Vagina (tissue), 2 donors: ENCODE results near the gene ZNF541. TPM values are rescaled to one million over a fixed set of nuclear protein-coding genes. Genes with fewer than 3 reads are reported as not detected.
A peak's percentile ranks its signal among the peaks of the same experiment; 100 is the strongest.

Experiments
- DNase-seq, 2 donors: peaks; one replicate each; pipeline ENCODE4 v3.0.0-alpha.2; 2017; ENCODE audit errors: extremely low spot score in 2 of 2
- H3K27ac ChIP-seq: fragments of 200-600 bp; sonication (generic); one replicate; pipeline ENCODE4 v1.5.1; 2019
- H3K27me3 ChIP-seq: fragments of 200-600 bp; sonication (generic); one replicate; pipeline ENCODE4 v1.5.1; 2019
- H3K36me3 ChIP-seq, 2 donors: fragments of 200-600 bp; sonication (generic); one replicate each; pipeline ENCODE4 v1.5.1; 2017 to 2019
- H3K4me1 ChIP-seq: fragments of 200-600 bp; sonication (generic); one replicate; pipeline ENCODE4 v1.5.1; 2019
- H3K4me3 ChIP-seq, 2 donors: fragments of 200-600 bp; sonication (generic); 1 replicate in 1 of 2; 2 replicates in 1 of 2; pipeline ENCODE4 v1.5.1; 2016 to 2019
- H3K9me3 ChIP-seq: fragments of 200-600 bp; sonication (generic); one replicate; pipeline ENCODE4 v1.5.1; 2019
- CTCF ChIP-seq, 3 experiments: fragments of 450-650 bp in 2 of 3; fragments of 200-600 bp in 1 of 3; sonication (generic) in 1 of 3; IDR thresholded peaks; one replicate each; pipeline ENCODE4 v1.5.1; 2017 to 2019; ENCODE audit warnings: antibody characterized with exemption in 3 of 3, mild to moderate bottlenecking in 2 of 3, moderate library complexity in 2 of 3
- POLR2A ChIP-seq, 2 donors: fragments of 450-650 bp; IDR thresholded peaks; one replicate each; pipeline ENCODE4 v1.6.1; 2017; ENCODE audit warnings: antibody characterized with exemption in 2 of 2, mild to moderate bottlenecking in 2 of 2, moderate library complexity in 2 of 2
- POLR2AphosphoS5 ChIP-seq, 2 donors: sonication (generic); formaldehyde crosslinking; IDR thresholded peaks; one replicate each; pipeline ENCODE4 v1.9.0; 2017; ENCODE audit warnings: antibody characterized with exemption in 2 of 2, mild to moderate bottlenecking in 2 of 2, low read depth in 1 of 2; ENCODE audit not compliant: insufficient read depth in 1 of 2
- intact Hi-C: fragments of 100-400 bp; cut with DNase I; formaldehyde crosslinking; loops from one replicate; pipeline ENCODE4 v1.15.1; 2023
- total RNA-seq: library from RNA; depleted of rRNA; stranded (reverse); fragments of >200 nt; gene quantifications from one replicate; pipeline ENCODE4 v1.2.3, GENCODE V29; 2016

The ZNF541 gene
- total RNA-seq, 1 donor from 2014 or later = not detected

DNA sequence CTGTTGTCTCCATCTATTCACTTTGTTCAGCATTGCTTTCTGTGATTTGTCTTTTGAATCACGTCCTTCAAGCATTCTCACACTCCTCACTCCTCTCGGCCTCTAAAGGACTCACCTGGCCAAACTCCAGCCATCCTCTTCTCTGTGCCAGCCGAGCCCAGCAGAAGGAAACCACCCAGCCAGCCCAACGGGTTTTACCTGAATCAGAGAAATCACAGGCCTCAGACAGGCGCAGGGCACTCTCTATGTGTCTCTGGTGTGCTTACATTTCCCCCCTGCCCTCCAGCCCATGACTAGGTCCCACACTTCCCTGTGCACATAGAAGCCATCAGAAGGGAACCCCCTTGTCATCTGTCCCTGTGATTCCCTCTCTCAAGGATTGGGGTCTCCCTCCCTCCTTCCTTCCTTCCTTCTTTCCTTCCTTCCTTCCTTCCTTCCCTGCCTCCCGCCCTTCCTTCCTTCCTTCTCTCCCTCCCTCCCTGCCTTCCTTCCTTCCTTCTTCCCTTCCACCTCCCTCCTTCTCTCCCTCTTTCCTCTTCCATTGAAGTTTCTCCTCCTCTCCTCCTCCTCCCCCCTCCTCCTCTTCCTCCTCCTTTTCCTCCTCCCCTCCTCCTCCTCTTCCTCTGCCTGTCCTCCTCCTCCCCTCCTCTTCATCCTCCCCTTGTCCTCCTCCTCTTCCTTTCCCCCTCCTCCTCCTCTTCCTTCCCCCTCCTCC is 8.8 kb upstream of the ZNF541 start:
- TF ChIP-seq POLR2A (IDR thresholded peaks at IDR 0.05) (no peak), POLR2AphosphoS5 (IDR thresholded peaks at IDR 0.05; ENCODE audit: insufficient read depth in 1 of 2, low read depth in 1 of 2) (no peak), CTCF (IDR thresholded peaks at IDR 0.05) (no peak)
- no peak overlapping the region for H3K4me3 ChIP-seq
- no peaks in the 10 kb centered on the region for H3K9me3 ChIP-seq
- H3K4me1 ChIP-seq = peaks cover 6% of the 10 kb centered on the region
- H3K27ac ChIP-seq = peak overlapping the region; percentile 69
- H3K36me3 ChIP-seq = no peaks in the 10 kb centered on the region
- H3K27me3 ChIP-seq = no peaks in the 10 kb centered on the region
- no peak for DNase-seq
- intact Hi-C loops = no loop called here

DNA sequence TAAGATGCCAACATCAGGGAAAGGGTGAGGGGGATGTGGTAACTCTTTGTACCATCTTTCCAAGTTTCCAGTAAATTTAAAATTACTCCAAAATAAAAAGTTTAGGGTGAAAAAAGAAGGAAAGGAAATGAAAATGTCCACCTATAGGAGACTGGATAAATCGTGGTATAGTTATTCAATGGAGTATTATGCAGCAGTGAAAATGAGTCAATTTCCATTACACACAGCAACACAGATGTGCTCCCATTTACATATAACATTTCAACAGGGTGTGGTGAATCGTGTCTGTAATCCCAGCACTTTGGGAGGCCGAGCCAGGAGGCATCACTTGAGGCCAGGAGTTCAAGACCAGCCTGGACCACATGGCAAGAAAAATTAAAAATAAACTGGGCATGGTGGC is 7.4 kb upstream of the ZNF541 start:
- TF ChIP-seq CTCF (IDR thresholded peaks at IDR 0.05) (no peak), POLR2AphosphoS5 (IDR thresholded peaks at IDR 0.05; ENCODE audit: insufficient read depth in 1 of 2, low read depth in 1 of 2) (no peak)
- no peak for DNase-seq
- H3K4me1 ChIP-seq = peaks cover 6% of the 10 kb centered on the region
- no peak overlapping the region for H3K27ac ChIP-seq
- H3K36me3 ChIP-seq = no peaks in the 10 kb centered on the region
- no peaks in the 10 kb centered on the region for H3K27me3 ChIP-seq
- H3K4me3 ChIP-seq = no peak overlapping the region
- intact Hi-C loops = no loop called here
- no peaks in the 10 kb centered on the region for H3K9me3 ChIP-seq

- TF ChIP-seq CTCF (IDR thresholded peaks at IDR 0.05) = no peak
- TF ChIP-seq POLR2AphosphoS5 (IDR thresholded peaks at IDR 0.05; ENCODE audit: insufficient read depth in 1 of 2, low read depth in 1 of 2) = no peak
- TF ChIP-seq POLR2A (IDR thresholded peaks at IDR 0.05) = no peak
- H3K9me3 ChIP-seq = no peaks in the 10 kb centered on the region
- no peak overlapping the region for H3K27ac ChIP-seq
- no peaks in the 10 kb centered on the region for H3K27me3 ChIP-seq
- no peaks in the 10 kb centered on the region for H3K36me3 ChIP-seq
- no peak for DNase-seq
- intact Hi-C loops = no loop called here
- peak overlapping the region; percentile 36 to 37 for H3K4me3 ChIP-seq
- H3K4me1 ChIP-seq = peaks cover 9% of the 10 kb centered on the region
Measured at GRCh38 chr19:47572635-47573034, 313 bp downstream of the ZNF541 start.

GRCh38 chr19:47569331-47569730 is 3.6 kb downstream of the ZNF541 start:
- intact Hi-C loops = no loop called here
- H3K27ac ChIP-seq = no peak overlapping the region
- H3K4me3 ChIP-seq = no peak overlapping the region
- DNase-seq = no peak
- H3K36me3 ChIP-seq = no peaks in the 10 kb centered on the region
- H3K27me3 ChIP-seq = no peaks in the 10 kb centered on the region
- H3K9me3 ChIP-seq = no peaks in the 10 kb centered on the region
- H3K4me1 ChIP-seq = peaks cover 9% of the 10 kb centered on the region
- TF ChIP-seq POLR2AphosphoS5 (IDR thresholded peaks at IDR 0.05; ENCODE audit: insufficient read depth in 1 of 2, low read depth in 1 of 2) (no peak), CTCF (IDR thresholded peaks at IDR 0.05) (no peak), POLR2A (IDR thresholded peaks at IDR 0.05) (no peak)

- no peak overlapping the region for H3K27ac ChIP-seq
Measured at GRCh38 chr19:47564081-47564480, 8.9 kb downstream of the ZNF541 start.

More at GRCh38 chr19:47564081-47564480, 8.9 kb downstream of the ZNF541 start:
- H3K4me3 ChIP-seq = no peak overlapping the region
- H3K9me3 ChIP-seq = no peaks in the 10 kb centered on the region
- DNase-seq = no peak
- H3K4me1 ChIP-seq = no peaks in the 10 kb centered on the region
- no peaks in the 10 kb centered on the region for H3K36me3 ChIP-seq
- H3K27me3 ChIP-seq = no peaks in the 10 kb centered on the region
- TF ChIP-seq POLR2A (IDR thresholded peaks at IDR 0.05) = no peak
- no peak for TF ChIP-seq CTCF (IDR thresholded peaks at IDR 0.05)
- no peak for TF ChIP-seq POLR2AphosphoS5 (IDR thresholded peaks at IDR 0.05; ENCODE audit: insufficient read depth in 1 of 2, low read depth in 1 of 2)
- intact Hi-C loops = no loop called here
